ENCODE data around the gene HOXB4. TPM values are rescaled to one million over a fixed set of nuclear protein-coding genes. Genes with fewer than 3 reads are reported as not detected.

HOXB4 gene
- total RNA-seq (2013; cell fraction: nucleolus; rRNA removed) = 10.2 and 10.5 TPM in 2 replicates
- total RNA-seq (2014; rRNA removed) (3.3 and 3.7 TPM in 2 replicates), total RNA-seq (2014; rRNA removed; fragmentation: Illumina TruSeq; extraction: Trizol) (2.3 and 2.5 TPM in 2 replicates), total RNA-seq (2021) (5.8 and 6.2 TPM in 2 replicates), polyA plus RNA-seq (2011; rRNA removed) (2.4 and 3.4 TPM in 2 replicates), polyA plus RNA-seq (2014; fragmentation: Illumina TruSeq; extraction: Trizol) (2.3 and 4.6 TPM in 2 replicates), polyA plus RNA-seq (2014; fragmentation: Nextera tagmentation; extraction: Ambion mirVana) (under 1 TPM; 0.35 to 0.60 TPM), polyA plus RNA-seq (2014; rRNA removed) (3.6 and 4.3 TPM in 2 replicates), polyA plus RNA-seq (2016; fragmentation: Nextera tagmentation; extraction: Ambion mirVana) (1 to 10 TPM; 1.0 to 1.2 TPM), polyA minus RNA-seq (2011; rRNA and poly(A)+ RNA removed) (1.4 and 3.2 TPM in 2 replicates), Bru-seq, nascent RNA (percentile 75 among the genes with signal in this experiment), BruChase-seq, experiment 1, labeled RNA remaining after a 6-hour chase (percentile 84 among the genes with signal in this experiment), BruChase-seq, experiment 2, labeled RNA remaining after a 2-hour chase (percentile 85 among the genes with signal in this experiment)
- polyA plus RNA-seq (2011; ENCODE audit: low read depth) = 0.64 TPM
- 3.4 and 3.5 TPM in 2 replicates for polyA plus RNA-seq (2011; cell fraction: cytosol; rRNA removed)
- polyA plus RNA-seq (2011; cell fraction: nucleus; rRNA removed) = 10.1 and 10.8 TPM in 2 replicates
- polyA plus RNA-seq (2012) = 1.4 and 2.0 TPM in 2 replicates
- polyA minus RNA-seq (2011; cell fraction: cytosol; rRNA and poly(A)+ RNA removed) = 0.94 and 1.5 TPM in 2 replicates
- 4.0 and 6.4 TPM in 2 replicates for polyA minus RNA-seq (2011; cell fraction: nucleus; rRNA and poly(A)+ RNA removed)
- long read RNA-seq, experiment 1 = 0 reads
- long read RNA-seq, experiment 2 = 0 reads

DNA sequence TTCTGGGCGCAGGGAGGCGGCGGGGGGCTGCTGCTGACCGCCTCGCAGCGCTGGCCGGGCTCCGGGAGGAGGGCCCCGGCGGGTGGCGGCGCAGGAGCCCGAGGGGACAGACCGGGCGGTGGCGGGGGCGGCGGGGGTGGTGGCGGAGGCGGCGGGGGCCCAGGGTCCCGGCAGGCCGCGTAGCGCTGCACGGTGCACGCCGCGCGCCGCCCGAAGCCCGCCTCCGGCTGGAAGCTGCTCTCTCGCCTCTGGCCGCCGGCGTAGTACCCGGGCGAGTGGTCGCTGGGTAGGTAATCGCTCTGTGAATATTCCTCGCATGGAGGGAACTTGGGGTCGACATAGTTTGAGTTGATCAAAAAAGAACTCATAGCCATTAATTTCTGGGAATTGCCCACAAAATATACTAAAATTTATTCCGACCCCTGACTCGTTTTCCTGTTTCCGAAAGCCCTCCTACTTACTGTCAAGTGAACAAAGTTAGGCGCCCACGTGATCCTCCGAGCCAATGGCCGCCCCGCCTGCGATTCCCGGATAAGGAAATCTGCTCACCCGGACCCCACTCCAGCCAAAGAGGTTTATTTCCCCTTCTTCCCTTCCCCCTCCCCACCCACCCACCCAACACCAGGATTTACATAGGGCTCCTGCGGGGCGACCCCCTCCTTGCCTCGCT, at the start of gene HOXB4:
TSS of gene HOXB4 (minus strand) at position 405 of the 670 bp plus-strand sequence. CDS start at position 374, 31 bp downstream.
- Histone ChIP-seq H3K36me3 (ENCODE audit: control insufficient read depth in 2 of 2, insufficient read depth in 2 of 2, low read length in 1 of 2) (no peaks in the 10 kb centered on the region), H3K9me3 (replicated peaks; ENCODE audit: control insufficient read depth, insufficient read depth, low read length) (no peaks in the 10 kb centered on the region), H3K4me2 (ENCODE audit: control insufficient read depth, insufficient read depth) (peak within 1 kb of the TSS; percentile 92), H3K27ac (ENCODE audit: control insufficient read depth, insufficient read depth) (peak within 1 kb of the TSS; percentile 57), H3K79me2 (ENCODE audit: control insufficient read depth, insufficient read depth, low read length) (peaks cover 7% of the 10 kb centered on the region), H3K9ac (ENCODE audit: control insufficient read depth, insufficient read depth, low read length) (peak within 1 kb of the TSS; percentile 77), H4K20me1 (ENCODE audit: control insufficient read depth, insufficient read depth) (no peaks in the 10 kb centered on the region), H3K4me1 (ENCODE audit: control insufficient read depth, insufficient read depth, low read length) (peaks cover 23% of the 10 kb centered on the region), H2AFZ (ENCODE audit: control insufficient read depth, low read depth, low read length) (peak within 1 kb of the TSS; percentile 85), H3K4me3 (peak within 1 kb of the TSS; percentile 93), H3K27me3 (replicated peaks in 1 of 2; ENCODE audit: control insufficient read depth in 2 of 2, insufficient read depth in 2 of 2, low read length in 1 of 2) (no peaks in the 10 kb centered on the region)
- BruUV-seq (replicated peaks) = no TSS peak
- intact Hi-C loops (cut with micrococcal nuclease; ENCODE audit: unreplicated experiment) (no loop called here), in situ Hi-C loops (cut with MboI) (no loop called here)
- under 1% methylated on average over 36 of the region's 58 CpGs for WGBS (ENCODE audit: insufficient coverage, insufficient replicate concordance, low lambda C conversion rate, missing lambda C conversion rate)
- SMC1A ChIA-PET (ENCODE audit: uncharacterized antibody, unreplicated experiment) = interaction anchor here (0.9 to 2.7 kb wide), 7 partner anchors 67 to 244 kb away, joined by 3 to 6 read pairs (median 3); no protein-coding TSS in a partner anchor
- DNase-seq (ENCODE audit: low read depth, low spot score) (peak; percentile 43), FAIRE-seq (no peak), ATAC-seq (peak; percentile 80)
- RAD21 ChIA-PET (ENCODE audit: unreplicated experiment) = interaction anchor here (0.7 to 2.3 kb wide), 9 partner anchors 15 to 244 kb away, joined by 3 to 8 read pairs (median 4); no protein-coding TSS in a partner anchor
- POLR2A ChIA-PET = interaction anchor here (0.6 to 1.0 kb wide), 3 partner anchors 56 to 255 kb away, joined by 3 to 5 read pairs (median 3); no protein-coding TSS in a partner anchor
- CTCF ChIA-PET = interaction anchor here (1.0 to 2.3 kb wide), 4 partner anchors 85 to 315 kb away, joined by 4 to 10 read pairs (median 4); no protein-coding TSS in a partner anchor
- TF ChIP-seq SP1 (IDR thresholded peaks at IDR 0.05; ENCODE audit: low read depth, low read length) = peak; percentile 8
- no peak for TF ChIP-seq TCF7 (IDR thresholded peaks at IDR 0.05; ENCODE audit: borderline replicate concordance)
- TF ChIP-seq, protein P1, sequence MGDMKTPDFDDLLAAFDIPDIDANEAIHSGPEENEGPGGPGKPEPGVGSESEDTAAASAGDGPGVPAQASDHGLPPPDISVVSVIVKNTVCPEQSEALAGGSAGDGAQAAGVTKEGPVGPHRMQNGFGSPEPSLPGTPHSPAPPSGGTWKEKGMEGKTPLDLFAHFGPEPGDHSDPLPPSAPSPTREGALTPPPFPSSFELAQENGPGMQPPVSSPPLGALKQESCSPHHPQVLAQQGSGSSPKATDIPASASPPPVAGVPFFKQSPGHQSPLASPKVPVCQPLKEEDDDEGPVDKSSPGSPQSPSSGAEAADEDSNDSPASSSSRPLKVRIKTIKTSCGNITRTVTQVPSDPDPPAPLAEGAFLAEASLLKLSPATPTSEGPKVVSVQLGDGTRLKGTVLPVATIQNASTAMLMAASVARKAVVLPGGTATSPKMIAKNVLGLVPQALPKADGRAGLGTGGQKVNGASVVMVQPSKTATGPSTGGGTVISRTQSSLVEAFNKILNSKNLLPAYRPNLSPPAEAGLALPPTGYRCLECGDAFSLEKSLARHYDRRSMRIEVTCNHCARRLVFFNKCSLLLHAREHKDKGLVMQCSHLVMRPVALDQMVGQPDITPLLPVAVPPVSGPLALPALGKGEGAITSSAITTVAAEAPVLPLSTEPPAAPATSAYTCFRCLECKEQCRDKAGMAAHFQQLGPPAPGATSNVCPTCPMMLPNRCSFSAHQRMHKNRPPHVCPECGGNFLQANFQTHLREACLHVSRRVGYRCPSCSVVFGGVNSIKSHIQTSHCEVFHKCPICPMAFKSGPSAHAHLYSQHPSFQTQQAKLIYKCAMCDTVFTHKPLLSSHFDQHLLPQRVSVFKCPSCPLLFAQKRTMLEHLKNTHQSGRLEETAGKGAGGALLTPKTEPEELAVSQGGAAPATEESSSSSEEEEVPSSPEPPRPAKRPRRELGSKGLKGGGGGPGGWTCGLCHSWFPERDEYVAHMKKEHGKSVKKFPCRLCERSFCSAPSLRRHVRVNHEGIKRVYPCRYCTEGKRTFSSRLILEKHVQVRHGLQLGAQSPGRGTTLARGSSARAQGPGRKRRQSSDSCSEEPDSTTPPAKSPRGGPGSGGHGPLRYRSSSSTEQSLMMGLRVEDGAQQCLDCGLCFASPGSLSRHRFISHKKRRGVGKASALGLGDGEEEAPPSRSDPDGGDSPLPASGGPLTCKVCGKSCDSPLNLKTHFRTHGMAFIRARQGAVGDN (IDR thresholded peaks at IDR 0.05) = no peak; the same call in 1 of the 2 replicates
- no peak for TF ChIP-seq CHD1 (IDR thresholded peaks at IDR 0.05; ENCODE audit: low read depth, low read length)
- TF ChIP-seq CREB1 (IDR thresholded peaks at IDR 0.05; ENCODE audit: low read depth) = 0 out of 2 replicates have a peak, but pooled peaks have one; percentile 21
- TF ChIP-seq YY1 (IDR thresholded peaks at IDR 0.05; ENCODE audit: low read depth, low read length) = peak; percentile 82
- TF ChIP-seq SRF (IDR thresholded peaks at IDR 0.05; ENCODE audit: low read depth in 2 of 2, low read length in 2 of 2) = no peak
- 0 out of 2 replicates have a peak, but pooled peaks have one; percentile 15 for TF ChIP-seq DPF2 (IDR thresholded peaks at IDR 0.05)
- TF ChIP-seq, protein P2, sequence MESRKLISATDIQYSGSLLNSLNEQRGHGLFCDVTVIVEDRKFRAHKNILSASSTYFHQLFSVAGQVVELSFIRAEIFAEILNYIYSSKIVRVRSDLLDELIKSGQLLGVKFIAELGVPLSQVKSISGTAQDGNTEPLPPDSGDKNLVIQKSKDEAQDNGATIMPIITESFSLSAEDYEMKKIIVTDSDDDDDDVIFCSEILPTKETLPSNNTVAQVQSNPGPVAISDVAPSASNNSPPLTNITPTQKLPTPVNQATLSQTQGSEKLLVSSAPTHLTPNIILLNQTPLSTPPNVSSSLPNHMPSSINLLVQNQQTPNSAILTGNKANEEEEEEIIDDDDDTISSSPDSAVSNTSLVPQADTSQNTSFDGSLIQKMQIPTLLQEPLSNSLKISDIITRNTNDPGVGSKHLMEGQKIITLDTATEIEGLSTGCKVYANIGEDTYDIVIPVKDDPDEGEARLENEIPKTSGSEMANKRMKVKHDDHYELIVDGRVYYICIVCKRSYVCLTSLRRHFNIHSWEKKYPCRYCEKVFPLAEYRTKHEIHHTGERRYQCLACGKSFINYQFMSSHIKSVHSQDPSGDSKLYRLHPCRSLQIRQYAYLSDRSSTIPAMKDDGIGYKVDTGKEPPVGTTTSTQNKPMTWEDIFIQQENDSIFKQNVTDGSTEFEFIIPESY (IDR thresholded peaks at IDR 0.05) = no peak
- TF ChIP-seq, protein P3, sequence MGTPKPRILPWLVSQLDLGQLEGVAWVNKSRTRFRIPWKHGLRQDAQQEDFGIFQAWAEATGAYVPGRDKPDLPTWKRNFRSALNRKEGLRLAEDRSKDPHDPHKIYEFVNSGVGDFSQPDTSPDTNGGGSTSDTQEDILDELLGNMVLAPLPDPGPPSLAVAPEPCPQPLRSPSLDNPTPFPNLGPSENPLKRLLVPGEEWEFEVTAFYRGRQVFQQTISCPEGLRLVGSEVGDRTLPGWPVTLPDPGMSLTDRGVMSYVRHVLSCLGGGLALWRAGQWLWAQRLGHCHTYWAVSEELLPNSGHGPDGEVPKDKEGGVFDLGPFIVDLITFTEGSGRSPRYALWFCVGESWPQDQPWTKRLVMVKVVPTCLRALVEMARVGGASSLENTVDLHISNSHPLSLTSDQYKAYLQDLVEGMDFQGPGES (IDR thresholded peaks at IDR 0.05) = no peak
- TF ChIP-seq, protein P4, sequence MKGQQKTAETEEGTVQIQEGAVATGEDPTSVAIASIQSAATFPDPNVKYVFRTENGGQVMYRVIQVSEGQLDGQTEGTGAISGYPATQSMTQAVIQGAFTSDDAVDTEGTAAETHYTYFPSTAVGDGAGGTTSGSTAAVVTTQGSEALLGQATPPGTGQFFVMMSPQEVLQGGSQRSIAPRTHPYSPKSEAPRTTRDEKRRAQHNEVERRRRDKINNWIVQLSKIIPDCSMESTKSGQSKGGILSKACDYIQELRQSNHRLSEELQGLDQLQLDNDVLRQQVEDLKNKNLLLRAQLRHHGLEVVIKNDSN (IDR thresholded peaks at IDR 0.05; ENCODE audit: borderline replicate concordance, extremely low read length, insufficient read depth, low read depth, low read length) = peak; percentile 87

Measured in GM12878 (cell line).